SK-N-SH treated with all-trans-retinoic acid at 6 μM for 48 hours (cell line): ENCODE data around the gene HSBP1L1.

Source experiments
- ARNTL ChIP-seq: fragments of 450-650 bp; formaldehyde crosslinking; IDR thresholded peaks from 2 replicates; pipeline ENCODE4 v1.5.0; 2020; ENCODE audit warnings: low read depth, mild to moderate bottlenecking, moderate library complexity, borderline replicate concordance
- BACH2 ChIP-seq: fragments of 250-450 bp; sonication (Bioruptor Pico); IDR thresholded peaks from 2 replicates; pipeline ENCODE4 v1.9.0; 2021; ENCODE audit warnings: mild to moderate bottlenecking, borderline replicate concordance
- ESRRG ChIP-seq: fragments of 250-450 bp; sonication (Bioruptor Pico); IDR thresholded peaks from 2 replicates; pipeline ENCODE4 v1.6.1; 2021; ENCODE audit warnings: mild to moderate bottlenecking
- GLIS3 ChIP-seq: fragments of 250-450 bp; sonication (Bioruptor Pico); IDR thresholded peaks from 2 replicates; pipeline ENCODE4 v1.5.0; 2020; ENCODE audit warnings: mild to moderate bottlenecking, moderate library complexity
- PATZ1 ChIP-seq: fragments of 250-450 bp; sonication (Bioruptor Pico); IDR thresholded peaks from 2 replicates; pipeline ENCODE4 v1.8.0; 2020; ENCODE audit warnings: mild to moderate bottlenecking, moderate library complexity, borderline replicate concordance
- TCF4 ChIP-seq: fragments of 250-450 bp; sonication (Bioruptor Pico); IDR thresholded peaks from 2 replicates; pipeline ENCODE4 v1.8.0; 2021; ENCODE audit warnings: mild to moderate bottlenecking, moderate library complexity, borderline replicate concordance
- TSHZ2 ChIP-seq: fragments of 250-450 bp; sonication (Bioruptor Pico); IDR thresholded peaks from 2 replicates; pipeline ENCODE4 v1.5.0; 2020; ENCODE audit warnings: mild to moderate bottlenecking, moderate library complexity
- ZFP3 ChIP-seq: fragments of 250-450 bp; sonication (Bioruptor Pico); IDR thresholded peaks from 2 replicates; pipeline ENCODE4 v1.5.0; 2020; ENCODE audit warnings: mild to moderate bottlenecking, moderate library complexity
- ZFP30 ChIP-seq: fragments of 450-650 bp; formaldehyde crosslinking; IDR thresholded peaks from 2 replicates; pipeline ENCODE4 v1.5.0; 2022; ENCODE audit warnings: mild to moderate bottlenecking, moderate library complexity
- ZNF565 ChIP-seq: fragments of 450-650 bp; formaldehyde crosslinking; conservative IDR thresholded peaks from 2 replicates; pipeline ENCODE4 v1.5.0; 2020; ENCODE audit warnings: low read depth, mild to moderate bottlenecking, moderate library complexity
- ZNF70 ChIP-seq: fragments of 450-650 bp; formaldehyde crosslinking; IDR thresholded peaks from 2 replicates; pipeline ENCODE4 v1.5.0; 2020; ENCODE audit warnings: mild to moderate bottlenecking, moderate library complexity

- TF ChIP-seq TCF4 (CRISPR knock-in tag), result no peak
- no peak for TF ChIP-seq ZNF565 (CRISPR knock-in tag)
- no peak for TF ChIP-seq GLIS3 (CRISPR knock-in tag)
- no peak for TF ChIP-seq BACH2 (CRISPR knock-in tag)
- no peak for TF ChIP-seq ARNTL (CRISPR knock-in tag)
- TF ChIP-seq PATZ1 (CRISPR knock-in tag), result no peak
- TF ChIP-seq ZFP30 (CRISPR knock-in tag), result no peak
- no peak for TF ChIP-seq ZNF70 (CRISPR knock-in tag)
- TF ChIP-seq ZFP3 (CRISPR knock-in tag), result no peak
- TF ChIP-seq ESRRG (CRISPR knock-in tag), result no peak
- TF ChIP-seq TSHZ2 (CRISPR knock-in tag), result no peak
Observed at GRCh38 chr18:79944746-79945117, 19.7 kb upstream of the HSBP1L1 start.
